Liver (tissue), 9 donors: ENCODE results near the gene AAGAB. TPM values are rescaled to one million over a fixed set of nuclear protein-coding genes. Genes with fewer than 3 reads are reported as not detected.

Experiments
- DNase-seq: peaks from one replicate; pipeline ENCODE4 v3.0.0-alpha.2; 2017; ENCODE audit warnings: low spot score
- H3K27ac ChIP-seq, 2 donors: one replicate each; pipeline ENCODE4 v1.7.0; 2013; ENCODE audit warnings: inconsistent platforms in 2 of 2, low read length in 2 of 2, control low read depth in 1 of 2, low read depth in 1 of 2, mild to moderate bottlenecking in 1 of 2
- H3K27me3 ChIP-seq, 4 donors: one replicate each; pipeline versions ENCODE4 v1.6.1 to v1.7.0; 2013; ENCODE audit warnings: low read length in 3 of 4, inconsistent platforms in 1 of 4, mild to moderate bottlenecking in 1 of 4, moderate library complexity in 1 of 4; ENCODE audit not compliant: control insufficient read depth in 4 of 4, insufficient read depth in 4 of 4
- H3K36me3 ChIP-seq, 4 donors: one replicate each; pipeline versions ENCODE4 v1.6.1 to v1.7.0; 2013; ENCODE audit warnings: low read length in 3 of 4, mild to moderate bottlenecking in 3 of 4, low read depth in 1 of 4, moderate library complexity in 1 of 4; ENCODE audit not compliant: control insufficient read depth in 4 of 4, insufficient read depth in 3 of 4
- H3K4me1 ChIP-seq, 4 donors: one replicate each; pipeline versions ENCODE4 v1.6.1 to v1.7.0; 2013; ENCODE audit warnings: low read length in 3 of 4, mild to moderate bottlenecking in 3 of 4, moderate library complexity in 1 of 4; ENCODE audit not compliant: control insufficient read depth in 4 of 4, insufficient read depth in 4 of 4
- H3K4me3 ChIP-seq, 3 donors: one replicate each; pipeline versions ENCODE4 v1.6.1 to v1.7.0; 2013; ENCODE audit warnings: low read length in 3 of 3, control low read depth in 1 of 3, low read depth in 1 of 3, mild to moderate bottlenecking in 1 of 3
- H3K9ac ChIP-seq, 2 donors: one replicate each; pipeline ENCODE4 v1.7.0; 2013; ENCODE audit warnings: low read length in 2 of 2, mild to moderate bottlenecking in 2 of 2, moderate library complexity in 2 of 2, control low read depth in 1 of 2, low read depth in 1 of 2
- H3K9me3 ChIP-seq, 4 donors: one replicate each; pipeline versions ENCODE4 v1.6.1 to v1.7.0; 2013; ENCODE audit warnings: low read length in 3 of 4; ENCODE audit not compliant: control insufficient read depth in 4 of 4
- EGR1 ChIP-seq, 2 donors: IDR thresholded peaks; 2 replicates each; pipeline ENCODE4 v1.6.1; 2016 to 2018; ENCODE audit warnings: antibody characterized with exemption in 2 of 2, low read depth in 2 of 2
- FOXA1 ChIP-seq: IDR thresholded peaks from 2 replicates; pipeline ENCODE4 v1.6.1; 2016; ENCODE audit warnings: antibody characterized with exemption
- HNF4A ChIP-seq, 2 donors: conservative IDR thresholded peaks; 2 replicates each; pipeline ENCODE4 v1.6.1; 2016; ENCODE audit warnings: antibody characterized with exemption in 2 of 2, mild to moderate bottlenecking in 2 of 2
- HNF4G ChIP-seq: IDR thresholded peaks from 2 replicates; pipeline ENCODE4 v1.6.1; 2016; ENCODE audit warnings: antibody characterized with exemption
- JUND ChIP-seq, 2 donors: IDR thresholded peaks; 2 replicates each; pipeline ENCODE4 v1.6.1; 2016; ENCODE audit warnings: antibody characterized with exemption in 2 of 2
- NR2F2 ChIP-seq: IDR thresholded peaks from 2 replicates; pipeline ENCODE4 v1.6.1; 2016; ENCODE audit warnings: antibody characterized with exemption
- RAD21 ChIP-seq, 2 donors: IDR thresholded peaks; 2 replicates each; pipeline ENCODE4 v1.6.1; 2016; ENCODE audit warnings: antibody characterized with exemption in 2 of 2, mild to moderate bottlenecking in 2 of 2
- SP1 ChIP-seq: IDR thresholded peaks from 2 replicates; pipeline ENCODE4 v1.6.1; 2018; ENCODE audit warnings: antibody characterized with exemption, mild to moderate bottlenecking
- TAF1 ChIP-seq: conservative IDR thresholded peaks from 2 replicates; pipeline ENCODE4 v1.6.1; 2016; ENCODE audit warnings: antibody characterized with exemption, mild to moderate bottlenecking
- YY1 ChIP-seq: IDR thresholded peaks from 2 replicates; pipeline ENCODE4 v1.6.1; 2016; ENCODE audit warnings: antibody characterized with exemption, mild to moderate bottlenecking
- WGBS: extraction: QIAGEN DNeasy Blood & Tissue Kit; methylation state at CpG from one replicate; pipeline ENCODE4 v1.1.7; 2013; 5-methylcytosine and 5-hydroxymethylcytosine counted together
- polyA plus RNA-seq, 2 donors: library from polyadenylated mRNA; stranded (reverse) in 1 of 2; unstranded in 1 of 2; fragments of 200-250 nt in 1 of 2; fragments of >200 nt in 1 of 2; fragmentation: Nextera tagmentation in 1 of 2; extraction: Ambion mirVana in 1 of 2; gene quantifications; one replicate each; pipeline versions ENCODE4 v1.2.1 to v1.2.3, GENCODE V29; 2013 to 2015
- total RNA-seq, 2 donors: library from RNA; depleted of rRNA; stranded (reverse); fragments of >200 nt; gene quantifications; one replicate each; pipeline ENCODE4 v1.2.3, GENCODE V29; 2014
- TF ChIP-seq, protein P1 (sequence below): IDR thresholded peaks from 2 replicates; pipeline ENCODE4 v1.6.1; 2016; ENCODE audit warnings: antibody characterized with exemption
- TF ChIP-seq, protein P2 (sequence below): IDR thresholded peaks from 2 replicates; pipeline ENCODE4 v1.6.1; 2016; ENCODE audit warnings: antibody characterized with exemption, mild to moderate bottlenecking
- TF ChIP-seq, protein P3 (sequence below): fragments of 150-350 bp; IDR thresholded peaks from 2 replicates; pipeline ENCODE4 v1.5.1; 2017; ENCODE audit warnings: improper control_type of control experiment, low read depth, low read length; ENCODE audit not compliant: missing input control
- TF ChIP-seq, protein P4 (sequence below): IDR thresholded peaks from 2 replicates; pipeline ENCODE4 v1.6.1; 2016; ENCODE audit warnings: antibody characterized with exemption
- donor health status: healthy.
- donor health status: healthy.
- donor health status: healthy.
- donor health status: healthy.
- donor health status: healthy.

The AAGAB gene
- total and polyA plus RNA-seq, 4 donors, result 3.6 to 22.3 (median 13.0) TPM

DNA sequence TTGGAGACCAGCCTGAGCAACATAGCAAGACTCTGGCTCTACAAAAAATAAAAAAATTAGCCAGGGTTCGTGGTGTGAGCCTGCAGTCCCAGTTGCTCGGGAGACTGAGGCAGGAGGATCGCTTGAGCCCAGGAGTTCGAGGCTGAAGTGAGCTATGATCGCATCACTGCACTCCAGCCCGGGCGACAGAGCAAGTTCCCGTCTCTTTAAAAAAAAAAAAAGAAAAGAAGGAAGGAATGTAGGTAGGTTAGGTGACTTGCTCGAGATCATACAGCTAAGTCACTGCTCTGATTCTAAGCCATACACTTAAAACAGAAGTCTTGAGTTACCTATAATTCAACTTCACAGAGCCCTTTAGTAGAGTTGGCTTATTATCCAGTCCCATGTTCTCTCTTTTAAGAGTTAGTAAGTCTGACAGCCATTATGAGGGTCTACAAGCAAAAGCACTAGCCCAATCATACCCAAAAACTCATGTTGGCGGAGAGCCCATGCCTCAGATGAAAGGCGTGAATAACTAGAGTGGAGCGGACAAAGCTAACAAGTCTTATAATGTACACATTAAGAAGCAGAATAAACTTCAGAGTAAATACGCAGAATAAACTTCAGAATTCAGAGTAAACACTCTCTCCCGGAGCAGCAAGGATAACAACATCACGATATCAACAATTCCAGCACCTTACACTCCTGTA lies 768 bp downstream of the AAGAB start:
- Histone ChIP-seq H3K27me3 (no peaks in the 10 kb centered on the region), H3K27ac (peak overlapping the region; percentile 49 to 55), H3K4me3 (peak overlapping the region; percentile 79 to 100 (median 92)), H3K4me1 (peaks cover 0 to 14% (median 11%) of the 10 kb centered on the region in 4 donors), H3K36me3 (no peaks in the 10 kb centered on the region), H3K9ac (peak overlapping the region; percentile 40 to 83), H3K9me3 (no peaks in the 10 kb centered on the region)
- no peak for DNase-seq
- TF ChIP-seq YY1 (no peak), HNF4A (conservative IDR thresholded peaks at IDR 0.05) (no peak), SP1 (no peak), TAF1 (no peak), FOXA1 (no peak), RAD21 (IDR thresholded peaks at IDR 0.05) (no peak), JUND (IDR thresholded peaks at IDR 0.05) (no peak), EGR1 (IDR thresholded peaks at IDR 0.05; ENCODE audit: low read depth in 2 of 2) (no peak), NR2F2 (no peak)
- TF ChIP-seq, protein P1, sequence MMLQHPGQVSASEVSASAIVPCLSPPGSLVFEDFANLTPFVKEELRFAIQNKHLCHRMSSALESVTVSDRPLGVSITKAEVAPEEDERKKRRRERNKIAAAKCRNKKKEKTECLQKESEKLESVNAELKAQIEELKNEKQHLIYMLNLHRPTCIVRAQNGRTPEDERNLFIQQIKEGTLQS, result no peak
- TF ChIP-seq, protein P2, sequence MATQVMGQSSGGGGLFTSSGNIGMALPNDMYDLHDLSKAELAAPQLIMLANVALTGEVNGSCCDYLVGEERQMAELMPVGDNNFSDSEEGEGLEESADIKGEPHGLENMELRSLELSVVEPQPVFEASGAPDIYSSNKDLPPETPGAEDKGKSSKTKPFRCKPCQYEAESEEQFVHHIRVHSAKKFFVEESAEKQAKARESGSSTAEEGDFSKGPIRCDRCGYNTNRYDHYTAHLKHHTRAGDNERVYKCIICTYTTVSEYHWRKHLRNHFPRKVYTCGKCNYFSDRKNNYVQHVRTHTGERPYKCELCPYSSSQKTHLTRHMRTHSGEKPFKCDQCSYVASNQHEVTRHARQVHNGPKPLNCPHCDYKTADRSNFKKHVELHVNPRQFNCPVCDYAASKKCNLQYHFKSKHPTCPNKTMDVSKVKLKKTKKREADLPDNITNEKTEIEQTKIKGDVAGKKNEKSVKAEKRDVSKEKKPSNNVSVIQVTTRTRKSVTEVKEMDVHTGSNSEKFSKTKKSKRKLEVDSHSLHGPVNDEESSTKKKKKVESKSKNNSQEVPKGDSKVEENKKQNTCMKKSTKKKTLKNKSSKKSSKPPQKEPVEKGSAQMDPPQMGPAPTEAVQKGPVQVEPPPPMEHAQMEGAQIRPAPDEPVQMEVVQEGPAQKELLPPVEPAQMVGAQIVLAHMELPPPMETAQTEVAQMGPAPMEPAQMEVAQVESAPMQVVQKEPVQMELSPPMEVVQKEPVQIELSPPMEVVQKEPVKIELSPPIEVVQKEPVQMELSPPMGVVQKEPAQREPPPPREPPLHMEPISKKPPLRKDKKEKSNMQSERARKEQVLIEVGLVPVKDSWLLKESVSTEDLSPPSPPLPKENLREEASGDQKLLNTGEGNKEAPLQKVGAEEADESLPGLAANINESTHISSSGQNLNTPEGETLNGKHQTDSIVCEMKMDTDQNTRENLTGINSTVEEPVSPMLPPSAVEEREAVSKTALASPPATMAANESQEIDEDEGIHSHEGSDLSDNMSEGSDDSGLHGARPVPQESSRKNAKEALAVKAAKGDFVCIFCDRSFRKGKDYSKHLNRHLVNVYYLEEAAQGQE, result no peak
- TF ChIP-seq, protein P3, sequence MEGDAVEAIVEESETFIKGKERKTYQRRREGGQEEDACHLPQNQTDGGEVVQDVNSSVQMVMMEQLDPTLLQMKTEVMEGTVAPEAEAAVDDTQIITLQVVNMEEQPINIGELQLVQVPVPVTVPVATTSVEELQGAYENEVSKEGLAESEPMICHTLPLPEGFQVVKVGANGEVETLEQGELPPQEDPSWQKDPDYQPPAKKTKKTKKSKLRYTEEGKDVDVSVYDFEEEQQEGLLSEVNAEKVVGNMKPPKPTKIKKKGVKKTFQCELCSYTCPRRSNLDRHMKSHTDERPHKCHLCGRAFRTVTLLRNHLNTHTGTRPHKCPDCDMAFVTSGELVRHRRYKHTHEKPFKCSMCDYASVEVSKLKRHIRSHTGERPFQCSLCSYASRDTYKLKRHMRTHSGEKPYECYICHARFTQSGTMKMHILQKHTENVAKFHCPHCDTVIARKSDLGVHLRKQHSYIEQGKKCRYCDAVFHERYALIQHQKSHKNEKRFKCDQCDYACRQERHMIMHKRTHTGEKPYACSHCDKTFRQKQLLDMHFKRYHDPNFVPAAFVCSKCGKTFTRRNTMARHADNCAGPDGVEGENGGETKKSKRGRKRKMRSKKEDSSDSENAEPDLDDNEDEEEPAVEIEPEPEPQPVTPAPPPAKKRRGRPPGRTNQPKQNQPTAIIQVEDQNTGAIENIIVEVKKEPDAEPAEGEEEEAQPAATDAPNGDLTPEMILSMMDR, result no peak
- 38% methylated on average over 15 of the region's 15 CpGs for WGBS

DNA sequence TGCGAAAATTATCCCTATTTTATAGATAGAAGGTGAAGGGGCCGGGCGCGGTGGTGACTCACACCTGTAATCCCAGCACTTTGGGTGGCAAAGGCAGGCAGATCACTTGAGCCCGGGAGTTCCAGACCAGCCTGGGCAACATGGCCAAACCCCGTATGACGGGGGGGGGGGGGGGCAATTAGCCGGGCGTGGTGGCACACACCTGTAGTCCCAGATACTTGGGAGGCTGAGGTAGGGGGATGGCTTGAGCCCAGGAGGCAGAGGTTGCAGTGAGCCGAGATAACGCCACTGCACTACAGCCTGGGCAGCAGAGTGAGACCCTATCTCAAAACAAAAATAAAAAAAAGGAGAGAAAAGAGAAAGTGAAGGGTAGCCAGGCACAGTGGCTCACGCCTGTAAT lies 1.4 kb downstream of the AAGAB start:
- H3K4me1 ChIP-seq, result peaks cover 0 to 14% (median 11%) of the 10 kb centered on the region in 4 donors
- no peak overlapping the region for H3K4me3 ChIP-seq
- no peak overlapping the region for H3K9ac ChIP-seq
- H3K9me3 ChIP-seq, result no peaks in the 10 kb centered on the region
- no peak for DNase-seq
- 91% methylated on average over 12 of the region's 12 CpGs for WGBS
- H3K27ac ChIP-seq, result no peak overlapping the region
- no peaks in the 10 kb centered on the region for H3K27me3 ChIP-seq
- no peaks in the 10 kb centered on the region for H3K36me3 ChIP-seq
- TF ChIP-seq, protein P4, sequence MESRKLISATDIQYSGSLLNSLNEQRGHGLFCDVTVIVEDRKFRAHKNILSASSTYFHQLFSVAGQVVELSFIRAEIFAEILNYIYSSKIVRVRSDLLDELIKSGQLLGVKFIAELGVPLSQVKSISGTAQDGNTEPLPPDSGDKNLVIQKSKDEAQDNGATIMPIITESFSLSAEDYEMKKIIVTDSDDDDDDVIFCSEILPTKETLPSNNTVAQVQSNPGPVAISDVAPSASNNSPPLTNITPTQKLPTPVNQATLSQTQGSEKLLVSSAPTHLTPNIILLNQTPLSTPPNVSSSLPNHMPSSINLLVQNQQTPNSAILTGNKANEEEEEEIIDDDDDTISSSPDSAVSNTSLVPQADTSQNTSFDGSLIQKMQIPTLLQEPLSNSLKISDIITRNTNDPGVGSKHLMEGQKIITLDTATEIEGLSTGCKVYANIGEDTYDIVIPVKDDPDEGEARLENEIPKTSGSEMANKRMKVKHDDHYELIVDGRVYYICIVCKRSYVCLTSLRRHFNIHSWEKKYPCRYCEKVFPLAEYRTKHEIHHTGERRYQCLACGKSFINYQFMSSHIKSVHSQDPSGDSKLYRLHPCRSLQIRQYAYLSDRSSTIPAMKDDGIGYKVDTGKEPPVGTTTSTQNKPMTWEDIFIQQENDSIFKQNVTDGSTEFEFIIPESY, result no peak
- no peak for TF ChIP-seq HNF4G
